B cell (primary cell): ENCODE results near the gene SLC22A15. TPM values are rescaled to one million over a fixed set of nuclear protein-coding genes. Genes with fewer than 3 reads are reported as not detected.

ENCODE experiments used
- ATAC-seq: fragments of 200-7000 bp; cut with Tn5 transposase; one replicate; pipeline ENCODE4 v1.10.0; 2021; ENCODE audit warnings: low read depth, mild to moderate bottlenecking, moderate number of reproducible peaks, moderate library complexity
- CTCF ChIA-PET: fragments of 350-600 bp; sonication (Branson Sonifier 250); formaldehyde crosslinking; loops from one replicate; lab custom pipeline; 2021; ENCODE audit warnings: antibody characterized with exemption, inconsistent platforms; lab: Charles Lee
- POLR2A ChIA-PET: fragments of 350-600 bp; sonication (Branson Sonifier 250); formaldehyde crosslinking; loops from one replicate; lab custom pipeline; 2021; ENCODE audit warnings: antibody characterized with exemption; lab: Charles Lee
- DNase-seq: peaks from one replicate; pipeline ENCODE4 v3.0.0; 2013
- H2AFZ ChIP-seq: 2 replicates; pipeline ENCODE4 v1.6.1; 2012; ENCODE audit warnings: mild to moderate bottlenecking, low read depth, low read length; ENCODE audit not compliant: insufficient read depth, poor library complexity, severe bottlenecking
- H3K27ac ChIP-seq, 2 donors: 1 replicate in 1 of 2; 2 replicates in 1 of 2; pipeline ENCODE4 v1.5.1; 2012 to 2013; ENCODE audit warnings: low read length in 2 of 2, mild to moderate bottlenecking in 2 of 2, moderate library complexity in 1 of 2
- H3K27me3 ChIP-seq, 4 experiments: fragments of 200-600 bp in 1 of 4; sonication (generic) in 1 of 4; replicated peaks in 1 of 4; 1 replicate in 2 of 4; 2 replicates in 2 of 4; pipeline versions ENCODE4 v1.6.1 to v1.7.0; 2013 to 2016; ENCODE audit warnings: low read length in 3 of 4, mild to moderate bottlenecking in 2 of 4, mixed read lengths in 1 of 4, moderate library complexity in 1 of 4; ENCODE audit not compliant: insufficient read depth in 4 of 4, control insufficient read depth in 3 of 4; ENCODE audit errors: control extremely low read depth in 1 of 4
- H3K36me3 ChIP-seq, 2 experiments: replicated peaks in 1 of 2; 1 replicate in 1 of 2; 2 replicates in 1 of 2; pipeline versions ENCODE4 v1.6.1 to v1.7.1; 2013; ENCODE audit warnings: low read length in 1 of 2; ENCODE audit not compliant: insufficient read depth in 2 of 2, control insufficient read depth in 1 of 2; ENCODE audit errors: control extremely low read depth in 1 of 2, extremely low read depth in 1 of 2
- H3K4me1 ChIP-seq, 2 donors: fragments of 200-600 bp in 1 of 2; sonication (generic) in 1 of 2; 1 replicate in 1 of 2; 2 replicates in 1 of 2; pipeline versions ENCODE4 v1.5.1 to v1.6.1; 2013 to 2017; ENCODE audit warnings: low read length in 2 of 2; ENCODE audit not compliant: control insufficient read depth in 2 of 2, insufficient read depth in 2 of 2
- H3K4me2 ChIP-seq: replicated peaks from 2 replicates; pipeline ENCODE3; 2012; ENCODE audit warnings: mild to moderate bottlenecking, low read depth, low read length; ENCODE audit not compliant: poor library complexity, severe bottlenecking
- H3K4me3 ChIP-seq, 5 experiments: fragments of 200-600 bp in 1 of 5; sonication (generic) in 1 of 5; 1 replicate in 3 of 5; 2 replicates in 2 of 5; pipeline versions ENCODE4 v1.5.1 to v1.7.0; 2011 to 2016; ENCODE audit warnings: low read length in 4 of 5, mild to moderate bottlenecking in 4 of 5, low read depth in 2 of 5, control low read depth in 1 of 5, moderate library complexity in 1 of 5; ENCODE audit not compliant: insufficient read depth in 1 of 5; ENCODE audit errors: control extremely low read depth in 1 of 5, extremely low read depth in 1 of 5
- H3K79me2 ChIP-seq: fragments of 200-600 bp; sonication (generic); one replicate; pipeline ENCODE4 v1.6.0; 2016; ENCODE audit warnings: low read length; ENCODE audit not compliant: control insufficient read depth, insufficient read depth
- H3K9ac ChIP-seq: fragments of 200-600 bp; sonication (generic); 2 replicates; pipeline ENCODE4 v1.6.1; 2017; ENCODE audit warnings: mild to moderate bottlenecking, low read length, moderate library complexity
- H3K9me3 ChIP-seq, 3 donors: one replicate each; pipeline versions ENCODE4 v1.6.1 to v1.7.1; 2013; ENCODE audit warnings: low read length in 2 of 3; ENCODE audit not compliant: control insufficient read depth in 2 of 3, insufficient read depth in 1 of 3; ENCODE audit errors: control extremely low read depth in 1 of 3
- H4K20me1 ChIP-seq: 2 replicates; pipeline ENCODE4 v1.6.0; 2012; ENCODE audit warnings: mild to moderate bottlenecking, low read length; ENCODE audit not compliant: insufficient read depth, control insufficient read depth, poor library complexity, severe bottlenecking
- H3K27ac Mint-ChIP-seq: one replicate; pipeline ENCODE4 v1.8.0; 2021; ENCODE audit warnings: mixed read lengths
- H3K27me3 Mint-ChIP-seq: one replicate; pipeline ENCODE4 v1.8.0; 2021; ENCODE audit warnings: mixed read lengths
- H3K4me1 Mint-ChIP-seq: one replicate; pipeline ENCODE4 v1.8.0; 2021; ENCODE audit warnings: mixed read lengths
- H3K4me3 Mint-ChIP-seq: one replicate; pipeline ENCODE4 v1.8.0; 2021; ENCODE audit warnings: mixed read lengths
- H3K9me3 Mint-ChIP-seq: one replicate; pipeline ENCODE4 v1.8.0; 2022; ENCODE audit warnings: mixed read lengths; ENCODE audit not compliant: insufficient read depth
- EZH2 ChIP-seq: IDR thresholded peaks from 2 replicates; pipeline ENCODE4 v1.6.1; 2012; ENCODE audit warnings: borderline replicate concordance, low read depth, mild to moderate bottlenecking, moderate library complexity, low read length; ENCODE audit not compliant: insufficient read depth, poor library complexity, severe bottlenecking
- WGBS: methylation state at CpG from one replicate; pipeline ENCODE4 v1.1.5; 2013; ENCODE audit warnings: missing lambda C conversion rate; ENCODE audit not compliant: insufficient coverage; 5-methylcytosine and 5-hydroxymethylcytosine counted together
- intact Hi-C: fragments of 100-400 bp; cut with micrococcal nuclease; formaldehyde crosslinking; loops from one replicate; pipeline ENCODE4 v1.10.0; 2022
- polyA plus RNA-seq: library from polyadenylated mRNA; depleted of rRNA; stranded (reverse); fragments of >200 nt; gene quantifications from 2 replicates; pipeline ENCODE4 v1.2.3, GENCODE V29; 2012
- total RNA-seq, 2 donors: library from RNA; stranded (reverse); fragments of 120-200 nt in 1 of 2; gene quantifications; 1 replicate in 1 of 2; 2 replicates in 1 of 2; pipeline versions ENCODE4 v1.2.3 to v1.2.4, GENCODE V29; 2013 to 2022
- TF ChIP-seq, protein P1 (sequence below): fragments of 200-600 bp; IDR thresholded peaks from one replicate; pipeline ENCODE4 v1.8.0; 2022; ENCODE audit warnings: antibody characterized with exemption, mild to moderate bottlenecking

The SLC22A15 gene
- total and polyA plus RNA-seq, 2 donors (not counting 1 experiment from before 2014, with no cell fraction given) = 3.9 to 7.5 TPM

DNA sequence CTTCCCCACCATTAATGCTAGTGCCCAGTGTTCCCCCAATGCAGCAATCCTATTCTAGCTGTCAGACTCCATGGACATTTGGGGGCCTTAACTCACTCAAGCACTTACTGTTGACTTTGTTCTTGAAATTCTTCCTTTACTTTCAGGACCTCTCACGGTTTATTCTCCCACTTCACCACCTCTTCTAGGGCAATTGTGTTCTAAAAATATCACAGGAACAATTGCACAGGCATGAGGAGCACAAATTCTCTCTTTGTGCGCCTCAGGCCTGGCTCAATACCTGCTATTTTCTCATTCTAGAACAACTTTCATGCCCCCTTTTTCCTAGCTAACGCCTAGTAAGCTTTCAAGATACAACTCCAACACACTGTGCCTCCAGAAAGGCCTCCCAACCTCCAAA lies 142.2 kb downstream of the SLC22A15 start:
- CTCF ChIA-PET = interaction anchor here (1.5 kb wide), 1 partner anchor 12 kb away, joined by 4 read pairs; no protein-coding TSS in a partner anchor

More for the DNA sequence above, 142.2 kb downstream of the SLC22A15 start:
- H3K27ac ChIP-seq = no peak overlapping the region
- DNase-seq (no peak), ATAC-seq (no peak)
- H3K9ac ChIP-seq = no peak overlapping the region
- POLR2A ChIA-PET = no interaction called here
- H3K9me3 ChIP-seq = no peaks in the 10 kb centered on the region
- H3K79me2 ChIP-seq = no peaks in the 10 kb centered on the region
- Mint-ChIP-seq H3K4me3 (no peak overlapping the region), H3K4me1 (no peaks in the 10 kb centered on the region), H3K27ac (no peak overlapping the region), H3K27me3 (peaks cover 22% of the 10 kb centered on the region), H3K9me3 (no peaks in the 10 kb centered on the region)
- H3K27me3 ChIP-seq = peaks cover 0 to 3% (median 0%) of the 10 kb centered on the region in 4 experiments
- 92% methylated on average over 3 of the region's 3 CpGs for WGBS
- TF ChIP-seq, protein P1, sequence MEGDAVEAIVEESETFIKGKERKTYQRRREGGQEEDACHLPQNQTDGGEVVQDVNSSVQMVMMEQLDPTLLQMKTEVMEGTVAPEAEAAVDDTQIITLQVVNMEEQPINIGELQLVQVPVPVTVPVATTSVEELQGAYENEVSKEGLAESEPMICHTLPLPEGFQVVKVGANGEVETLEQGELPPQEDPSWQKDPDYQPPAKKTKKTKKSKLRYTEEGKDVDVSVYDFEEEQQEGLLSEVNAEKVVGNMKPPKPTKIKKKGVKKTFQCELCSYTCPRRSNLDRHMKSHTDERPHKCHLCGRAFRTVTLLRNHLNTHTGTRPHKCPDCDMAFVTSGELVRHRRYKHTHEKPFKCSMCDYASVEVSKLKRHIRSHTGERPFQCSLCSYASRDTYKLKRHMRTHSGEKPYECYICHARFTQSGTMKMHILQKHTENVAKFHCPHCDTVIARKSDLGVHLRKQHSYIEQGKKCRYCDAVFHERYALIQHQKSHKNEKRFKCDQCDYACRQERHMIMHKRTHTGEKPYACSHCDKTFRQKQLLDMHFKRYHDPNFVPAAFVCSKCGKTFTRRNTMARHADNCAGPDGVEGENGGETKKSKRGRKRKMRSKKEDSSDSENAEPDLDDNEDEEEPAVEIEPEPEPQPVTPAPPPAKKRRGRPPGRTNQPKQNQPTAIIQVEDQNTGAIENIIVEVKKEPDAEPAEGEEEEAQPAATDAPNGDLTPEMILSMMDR = no peak
- no peak for TF ChIP-seq EZH2
- H3K4me2 ChIP-seq = no peak overlapping the region
- no peaks in the 10 kb centered on the region for H3K36me3 ChIP-seq
- H3K4me1 ChIP-seq = no peaks in the 10 kb centered on the region
- no peaks in the 10 kb centered on the region for H4K20me1 ChIP-seq
- no peak overlapping the region for H3K4me3 ChIP-seq
- H2AFZ ChIP-seq = no peak overlapping the region
- intact Hi-C loops = no loop called here

Other genes with a start within 250 kb of the SLC22A15 start
- not detected in 2 replicates for gene CASQ2, start 207.8 kb upstream of the SLC22A15 start, total RNA-seq
- not detected in 2 replicates for gene CASQ2, start 207.8 kb upstream of the SLC22A15 start, polyA plus RNA-seq
- not detected in 2 replicates for gene NHLH2, start 135.4 kb upstream of the SLC22A15 start, total RNA-seq
- not detected in 2 replicates for gene NHLH2, start 135.4 kb upstream of the SLC22A15 start, polyA plus RNA-seq
- not detected in 2 replicates for gene MAB21L3, start 134.9 kb downstream of the SLC22A15 start, total RNA-seq
- not detected in 2 replicates for gene MAB21L3, start 134.9 kb downstream of the SLC22A15 start, polyA plus RNA-seq